ENCODE data around the gene RGS1.

GRCh38 chr1:192587386-192588266 lies 12.1 kb downstream of the RGS1 start:
- no peak for TF ChIP-seq EZH2phosphoT487 (IDR thresholded peaks at IDR 0.05; ENCODE audit: insufficient read depth, low read depth)
- TF ChIP-seq EZH2 (IDR thresholded peaks at IDR 0.05; ENCODE audit: insufficient read depth, poor library complexity, severe bottlenecking): no peak
